ENCODE data around the gene TNPO3. TPM values are rescaled to one million over a fixed set of nuclear protein-coding genes. Genes with fewer than 3 reads are reported as not detected.
A peak's percentile ranks its signal among the peaks of the same experiment; 100 is the strongest.

TNPO3 gene
- total RNA-seq, 1 experiment from 2014 or later, result 57.0 TPM

DNA sequence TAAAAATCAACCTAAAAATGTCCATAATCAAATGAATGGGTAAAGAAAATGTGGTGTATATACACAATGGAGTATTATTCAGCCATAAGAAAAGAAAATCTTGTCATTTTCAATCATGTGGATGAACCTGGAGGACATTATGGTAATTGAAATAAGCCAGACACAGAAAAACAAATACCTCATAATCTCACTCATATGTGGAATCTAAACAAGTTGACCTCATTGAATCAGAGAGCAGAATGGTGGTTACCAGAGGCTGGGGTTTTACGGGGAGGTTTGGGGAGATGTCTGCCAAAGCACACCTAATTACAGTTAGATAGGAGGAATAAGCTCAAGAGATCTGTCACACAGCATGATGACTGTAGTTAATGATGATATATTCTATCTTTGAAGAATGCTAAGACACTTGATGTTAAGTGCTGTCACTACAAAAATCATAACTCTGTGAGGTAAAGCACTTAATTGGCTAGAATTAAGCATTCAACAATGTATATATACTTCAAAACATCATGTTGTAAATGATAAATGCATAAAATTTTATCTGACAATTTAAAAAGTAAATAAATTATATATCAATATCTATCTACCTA, 39.1 kb upstream of the TNPO3 start:
- Histone ChIP-seq H4K20me1 (ENCODE audit: insufficient read depth, low read depth, low read length) (no peaks in the 10 kb centered on the region), H3K9me3 (ENCODE audit: low read length) (no peaks in the 10 kb centered on the region), H2AFZ (ENCODE audit: low read length) (no peak overlapping the region), H3K36me3 (ENCODE audit: insufficient read depth, low read length) (no peaks in the 10 kb centered on the region), H3K9me2 (replicated peaks; ENCODE audit: insufficient read depth, low read length) (no peaks in the 10 kb centered on the region), H3K4me2 (ENCODE audit: low read depth, low read length, poor library complexity, severe bottlenecking) (no peak overlapping the region), H3K27me3 (ENCODE audit: low read length) (no peaks in the 10 kb centered on the region), H3K4me3 (ENCODE audit: low read length) (no peak overlapping the region), H3K27ac (ENCODE audit: low read length) (no peak overlapping the region), H3K4me1 (ENCODE audit: low read length) (peaks cover 25% of the 10 kb centered on the region), H3K79me2 (ENCODE audit: low read length) (no peaks in the 10 kb centered on the region), H3K9ac (ENCODE audit: low read length) (no peak overlapping the region)
- DNase-seq, result no peak

DNA sequence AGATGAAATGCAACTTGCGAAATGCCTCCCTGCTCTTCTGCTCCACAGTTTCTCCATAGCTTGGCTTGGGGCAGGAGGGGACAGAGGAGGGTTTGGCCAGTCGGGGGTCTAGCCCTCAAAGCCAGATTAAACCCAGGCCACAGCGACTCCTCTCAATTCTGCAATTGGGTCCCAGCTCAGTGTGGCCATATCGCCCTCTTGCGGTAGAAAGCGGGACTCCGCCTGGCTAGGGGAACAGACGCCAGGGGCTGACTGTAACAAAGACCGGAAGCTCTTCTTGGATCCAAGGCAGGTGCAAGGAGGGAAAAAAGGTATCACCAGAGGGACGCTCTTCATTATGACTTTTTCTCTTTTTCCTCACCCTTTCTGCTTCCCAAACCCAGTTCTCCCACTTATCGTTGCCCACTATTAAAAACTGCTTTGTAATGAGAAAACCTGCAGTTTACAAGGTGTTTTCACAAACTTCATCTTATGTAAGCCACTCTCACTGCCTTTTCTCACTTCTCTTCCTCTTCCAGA, 36.6 kb upstream of the TNPO3 start:
- H2AFZ ChIP-seq (ENCODE audit: low read length), result no peak overlapping the region
- H3K9me2 ChIP-seq (replicated peaks; ENCODE audit: insufficient read depth, low read length), result no peaks in the 10 kb centered on the region
- H3K27me3 ChIP-seq (ENCODE audit: low read length), result no peaks in the 10 kb centered on the region
- H3K9ac ChIP-seq (ENCODE audit: low read length), result no peak overlapping the region
- no peaks in the 10 kb centered on the region for H3K9me3 ChIP-seq (ENCODE audit: low read length)
- DNase-seq, result peak; percentile 94
- peaks cover 9% of the 10 kb centered on the region for H3K4me1 ChIP-seq (ENCODE audit: low read length)
- no peaks in the 10 kb centered on the region for H4K20me1 ChIP-seq (ENCODE audit: insufficient read depth, low read depth, low read length)
- H3K4me3 ChIP-seq (ENCODE audit: low read length), result no peak overlapping the region
- no peak overlapping the region for H3K27ac ChIP-seq (ENCODE audit: low read length)
- H3K36me3 ChIP-seq (ENCODE audit: insufficient read depth, low read length), result no peaks in the 10 kb centered on the region
- no peaks in the 10 kb centered on the region for H3K79me2 ChIP-seq (ENCODE audit: low read length)
- H3K4me2 ChIP-seq (ENCODE audit: low read depth, low read length, poor library complexity, severe bottlenecking), result no peak overlapping the region

DNA sequence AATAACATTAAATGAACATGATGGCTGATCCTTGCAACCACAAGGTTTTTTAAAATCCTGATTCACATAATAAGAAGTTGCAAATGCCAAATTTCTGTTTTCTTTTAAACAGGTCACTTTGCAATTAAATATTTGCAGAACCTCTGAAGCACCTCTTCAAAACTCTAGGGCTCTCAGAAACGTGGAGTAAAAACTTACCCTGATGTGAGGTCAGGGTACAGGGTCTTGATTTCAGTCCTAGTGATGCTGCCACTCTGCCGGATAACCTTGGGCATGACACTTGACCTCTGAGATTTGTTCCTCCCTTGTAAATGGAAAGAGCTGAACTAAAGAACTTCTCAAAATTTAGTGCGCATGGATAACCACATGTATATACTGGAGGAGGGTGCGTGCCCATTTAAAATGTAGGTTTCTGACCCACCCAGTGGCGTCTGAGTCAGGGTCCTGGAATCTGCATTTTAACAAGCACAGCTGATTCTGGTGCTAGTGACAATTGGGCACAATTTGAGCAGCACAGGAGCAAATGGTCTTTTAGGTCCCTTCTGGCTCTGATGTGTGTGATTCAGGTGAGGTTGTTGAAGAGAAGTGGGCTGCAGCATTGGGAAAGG, 35.5 kb upstream of the TNPO3 start:
- Histone ChIP-seq H3K79me2 (ENCODE audit: low read length) (no peaks in the 10 kb centered on the region), H3K27me3 (ENCODE audit: low read length) (no peaks in the 10 kb centered on the region), H2AFZ (ENCODE audit: low read length) (no peak overlapping the region), H3K27ac (ENCODE audit: low read length) (no peak overlapping the region), H4K20me1 (ENCODE audit: insufficient read depth, low read depth, low read length) (no peaks in the 10 kb centered on the region), H3K36me3 (ENCODE audit: insufficient read depth, low read length) (no peaks in the 10 kb centered on the region), H3K4me1 (ENCODE audit: low read length) (peaks cover 6% of the 10 kb centered on the region), H3K9me2 (replicated peaks; ENCODE audit: insufficient read depth, low read length) (no peaks in the 10 kb centered on the region), H3K9ac (ENCODE audit: low read length) (no peak overlapping the region), H3K4me3 (ENCODE audit: low read length) (no peak overlapping the region), H3K4me2 (ENCODE audit: low read depth, low read length, poor library complexity, severe bottlenecking) (no peak overlapping the region), H3K9me3 (ENCODE audit: low read length) (no peaks in the 10 kb centered on the region)
- DNase-seq, result no peak

DNA sequence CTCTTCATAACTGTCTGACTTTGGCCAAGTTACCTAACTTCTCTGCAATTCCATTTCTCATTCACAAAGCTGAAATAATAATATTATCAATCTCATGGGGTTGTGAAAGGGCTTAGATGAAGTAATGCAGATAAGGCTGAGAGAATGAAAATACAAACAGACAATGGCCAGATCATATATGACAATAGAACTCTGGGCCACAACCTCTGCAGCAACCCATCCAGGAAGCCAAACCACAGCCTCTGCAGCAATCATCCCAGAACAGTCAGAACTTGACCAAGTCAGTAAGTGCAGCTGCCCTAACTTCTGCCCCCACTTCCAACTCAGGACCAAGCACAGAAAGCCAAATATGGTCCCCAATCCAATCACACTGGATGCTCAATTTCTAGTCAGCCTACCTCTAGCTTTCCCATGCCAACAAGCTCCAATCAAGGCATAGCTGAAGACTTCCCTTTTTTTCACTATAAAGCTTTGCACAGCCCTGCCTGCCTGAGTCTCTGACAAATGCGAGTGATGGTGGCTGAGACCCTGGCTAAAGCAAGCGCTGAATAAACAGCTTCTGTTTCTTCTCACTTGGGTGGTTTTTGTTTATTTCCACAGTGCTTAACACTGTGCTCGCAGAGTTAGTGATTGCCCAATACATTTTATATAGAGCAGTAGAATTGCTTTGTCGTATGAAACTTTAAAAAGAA, 34.8 kb upstream of the TNPO3 start:
- Histone ChIP-seq H3K79me2 (ENCODE audit: low read length) (no peaks in the 10 kb centered on the region), H3K4me3 (ENCODE audit: low read length) (no peak overlapping the region), H3K4me1 (ENCODE audit: low read length) (no peaks in the 10 kb centered on the region), H2AFZ (ENCODE audit: low read length) (no peak overlapping the region), H4K20me1 (ENCODE audit: insufficient read depth, low read depth, low read length) (no peaks in the 10 kb centered on the region), H3K27ac (ENCODE audit: low read length) (no peak overlapping the region), H3K9me2 (replicated peaks; ENCODE audit: insufficient read depth, low read length) (no peaks in the 10 kb centered on the region), H3K9me3 (ENCODE audit: low read length) (no peaks in the 10 kb centered on the region), H3K27me3 (ENCODE audit: low read length) (no peaks in the 10 kb centered on the region), H3K4me2 (ENCODE audit: low read depth, low read length, poor library complexity, severe bottlenecking) (no peak overlapping the region), H3K9ac (ENCODE audit: low read length) (no peak overlapping the region), H3K36me3 (ENCODE audit: insufficient read depth, low read length) (no peaks in the 10 kb centered on the region)
- DNase-seq, result no peak

DNA sequence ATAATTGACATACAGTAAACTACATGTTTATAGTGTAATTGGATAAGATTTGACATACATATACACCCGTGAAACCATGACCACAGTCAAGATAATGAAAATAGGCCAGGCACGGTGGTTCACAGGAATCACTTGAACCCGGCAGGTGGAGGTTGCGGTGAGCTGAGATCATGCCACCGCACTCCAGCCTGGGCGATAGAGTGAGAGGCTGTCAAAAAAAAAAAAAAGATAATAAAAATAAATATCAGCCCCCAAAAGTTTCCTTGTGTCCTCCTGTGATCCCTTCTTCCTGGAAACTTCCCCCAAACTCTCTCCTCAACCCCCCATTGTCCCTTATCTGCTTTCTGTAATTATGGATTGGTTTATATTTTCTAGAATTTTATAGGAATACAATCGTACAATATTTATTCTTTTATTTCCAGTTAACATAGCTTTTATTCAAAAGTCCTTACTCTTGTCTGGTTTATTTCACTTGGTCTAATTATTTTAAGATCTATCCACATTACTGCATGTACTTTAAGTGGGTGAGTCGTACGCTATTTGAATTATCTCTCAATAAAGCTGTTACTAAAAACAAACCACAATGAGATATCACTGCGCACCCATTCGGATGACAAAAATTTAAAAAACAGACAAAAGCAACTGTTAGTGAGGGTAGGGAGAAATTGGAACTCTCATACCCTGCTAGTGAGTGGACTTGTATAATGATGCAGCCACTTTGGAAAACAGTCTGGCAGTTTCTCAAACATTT, 30.1 kb upstream of the TNPO3 start:
- no peak overlapping the region for H3K27ac ChIP-seq (ENCODE audit: low read length)
- no peaks in the 10 kb centered on the region for H3K4me1 ChIP-seq (ENCODE audit: low read length)
- no peaks in the 10 kb centered on the region for H3K27me3 ChIP-seq (ENCODE audit: low read length)
- DNase-seq, result no peak
- H3K79me2 ChIP-seq (ENCODE audit: low read length), result no peaks in the 10 kb centered on the region
- no peak overlapping the region for H3K4me2 ChIP-seq (ENCODE audit: low read depth, low read length, poor library complexity, severe bottlenecking)
- H3K9me3 ChIP-seq (ENCODE audit: low read length), result no peaks in the 10 kb centered on the region
- H4K20me1 ChIP-seq (ENCODE audit: insufficient read depth, low read depth, low read length), result no peaks in the 10 kb centered on the region
- no peak overlapping the region for H2AFZ ChIP-seq (ENCODE audit: low read length)
- no peaks in the 10 kb centered on the region for H3K36me3 ChIP-seq (ENCODE audit: insufficient read depth, low read length)
- H3K9me2 ChIP-seq (replicated peaks; ENCODE audit: insufficient read depth, low read length), result no peaks in the 10 kb centered on the region
- no peak overlapping the region for H3K4me3 ChIP-seq (ENCODE audit: low read length)
- H3K9ac ChIP-seq (ENCODE audit: low read length), result no peak overlapping the region

DNA sequence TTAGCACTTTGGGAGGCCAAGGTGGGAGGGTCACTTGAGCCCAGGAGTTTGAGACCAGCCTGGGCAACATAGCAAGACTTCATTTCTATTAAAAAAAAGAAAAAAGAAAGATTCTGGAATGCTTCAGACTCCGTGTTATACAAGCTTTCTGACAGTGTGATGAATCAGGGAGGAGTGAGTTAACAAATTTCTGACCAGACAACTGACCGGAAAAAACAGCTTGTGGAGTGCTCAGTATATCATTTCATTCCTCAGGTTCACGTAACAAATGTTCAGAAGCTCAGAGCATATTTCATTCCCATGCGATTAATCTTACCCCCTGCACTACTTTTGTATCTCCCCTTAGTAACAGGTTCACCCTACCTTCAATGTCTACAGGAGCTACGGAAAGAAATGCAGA, 28.6 kb upstream of the TNPO3 start:
- Histone ChIP-seq H3K4me1 (ENCODE audit: low read length) (no peaks in the 10 kb centered on the region), H2AFZ (ENCODE audit: low read length) (no peak overlapping the region), H3K27ac (ENCODE audit: low read length) (no peak overlapping the region)

DNA sequence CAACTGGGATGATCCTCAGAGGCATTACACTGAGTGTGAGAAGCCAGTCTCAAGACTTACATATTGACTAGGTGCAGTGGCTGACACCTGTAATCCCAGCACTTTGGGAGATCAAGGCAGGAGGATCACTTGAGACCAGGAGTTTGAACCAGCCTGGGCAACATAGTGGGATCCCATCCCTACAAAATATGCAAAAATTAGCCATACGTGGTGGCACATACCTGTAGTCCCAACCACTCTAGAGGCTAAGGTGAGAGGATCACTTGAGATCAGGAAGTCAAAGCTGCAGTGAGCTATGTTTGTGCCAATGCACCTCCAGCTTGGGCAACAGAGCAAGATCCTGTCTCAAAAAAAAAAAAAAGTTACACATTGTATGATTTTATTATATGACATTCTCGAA, 23.5 kb upstream of the TNPO3 start:
- Histone ChIP-seq H3K4me2 (ENCODE audit: low read depth, low read length, poor library complexity, severe bottlenecking) (no peak overlapping the region), H4K20me1 (ENCODE audit: insufficient read depth, low read depth, low read length) (no peaks in the 10 kb centered on the region), H3K4me3 (ENCODE audit: low read length) (no peak overlapping the region), H3K9ac (ENCODE audit: low read length) (no peak overlapping the region), H3K9me2 (replicated peaks; ENCODE audit: insufficient read depth, low read length) (no peaks in the 10 kb centered on the region), H2AFZ (ENCODE audit: low read length) (no peak overlapping the region), H3K27me3 (ENCODE audit: low read length) (no peaks in the 10 kb centered on the region), H3K4me1 (ENCODE audit: low read length) (no peaks in the 10 kb centered on the region), H3K27ac (ENCODE audit: low read length) (no peak overlapping the region), H3K79me2 (ENCODE audit: low read length) (no peaks in the 10 kb centered on the region), H3K9me3 (ENCODE audit: low read length) (no peaks in the 10 kb centered on the region), H3K36me3 (ENCODE audit: insufficient read depth, low read length) (no peaks in the 10 kb centered on the region)
- DNase-seq, result no peak

More for the DNA sequence above, 28.6 kb upstream of the TNPO3 start:
- H3K27me3 ChIP-seq (ENCODE audit: low read length), result no peaks in the 10 kb centered on the region
- H3K36me3 ChIP-seq (ENCODE audit: insufficient read depth, low read length), result no peaks in the 10 kb centered on the region
- H3K9me2 ChIP-seq (replicated peaks; ENCODE audit: insufficient read depth, low read length), result no peaks in the 10 kb centered on the region
- H3K9me3 ChIP-seq (ENCODE audit: low read length), result no peaks in the 10 kb centered on the region
- no peak for DNase-seq
- H3K79me2 ChIP-seq (ENCODE audit: low read length), result no peaks in the 10 kb centered on the region
- H4K20me1 ChIP-seq (ENCODE audit: insufficient read depth, low read depth, low read length), result no peaks in the 10 kb centered on the region
- no peak overlapping the region for H3K4me2 ChIP-seq (ENCODE audit: low read depth, low read length, poor library complexity, severe bottlenecking)
- no peak overlapping the region for H3K4me3 ChIP-seq (ENCODE audit: low read length)
- no peak overlapping the region for H3K9ac ChIP-seq (ENCODE audit: low read length)

DNA sequence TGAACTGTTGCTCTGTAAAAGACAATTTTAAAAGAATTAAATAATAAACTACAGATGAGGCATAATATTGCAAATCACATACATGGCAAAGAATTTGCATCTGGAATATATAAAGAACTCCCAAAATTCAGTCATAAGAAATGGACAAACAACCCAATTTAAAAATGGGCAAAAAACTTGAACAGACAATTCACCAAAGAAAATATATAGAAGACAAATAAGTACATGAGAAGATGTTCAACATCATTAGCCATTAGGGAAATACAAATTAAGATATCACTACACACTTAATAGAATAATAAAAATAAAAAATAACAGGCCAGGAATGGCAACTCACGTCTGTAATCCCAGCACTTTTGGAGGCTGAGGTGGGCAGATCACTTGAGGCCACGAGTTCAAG, 22.0 kb upstream of the TNPO3 start:
- Histone ChIP-seq H3K27ac (ENCODE audit: low read length) (no peak overlapping the region), H3K4me1 (ENCODE audit: low read length) (no peaks in the 10 kb centered on the region), H2AFZ (ENCODE audit: low read length) (no peak overlapping the region), H3K9me3 (ENCODE audit: low read length) (no peaks in the 10 kb centered on the region), H3K36me3 (ENCODE audit: insufficient read depth, low read length) (no peaks in the 10 kb centered on the region), H4K20me1 (ENCODE audit: insufficient read depth, low read depth, low read length) (no peaks in the 10 kb centered on the region), H3K9ac (ENCODE audit: low read length) (no peak overlapping the region), H3K4me2 (ENCODE audit: low read depth, low read length, poor library complexity, severe bottlenecking) (no peak overlapping the region), H3K9me2 (replicated peaks; ENCODE audit: insufficient read depth, low read length) (no peaks in the 10 kb centered on the region), H3K4me3 (ENCODE audit: low read length) (no peak overlapping the region), H3K27me3 (ENCODE audit: low read length) (no peaks in the 10 kb centered on the region), H3K79me2 (ENCODE audit: low read length) (no peaks in the 10 kb centered on the region)
- no peak for DNase-seq
